Erythroblast (primary cell): ENCODE measurements around the gene GSDME.

ENCODE experiments used
- GATA1 ChIP-seq: IDR thresholded peaks from 2 replicates; pipeline ENCODE4 v1.6.1; 2011; ENCODE audit warnings: low read depth, mild to moderate bottlenecking, control low read depth, low read length, moderate library complexity
- POLR2A ChIP-seq: IDR thresholded peaks from 2 replicates; pipeline ENCODE4 v1.6.1; 2011; ENCODE audit warnings: mild to moderate bottlenecking, low read length

- TF ChIP-seq POLR2A = no peak
- TF ChIP-seq GATA1 = no peak
Measured at GRCh38 chr7:24709585-24710360, 47.5 kb downstream of the GSDME start.
